K562 (cell line): ENCODE data around the gene SLC29A3. TPM values are rescaled to one million over a fixed set of nuclear protein-coding genes. Genes with fewer than 3 reads are reported as not detected.

Experiments
- CREBBP ChIP-seq: IDR thresholded peaks from one replicate; pipeline ENCODE4 v1.6.1; 2012; ENCODE audit warnings: low read depth, mild to moderate bottlenecking, control low read depth, inconsistent platforms, low read length
- DDX20 ChIP-seq: fragments of 450-650 bp; IDR thresholded peaks from 2 replicates; pipeline ENCODE4 v1.6.1; 2016; ENCODE audit warnings: missing genetic modification characterization, low read depth, mild to moderate bottlenecking, missing compliant biosample characterization, moderate library complexity
- FUS ChIP-seq: fragments of 200-400 bp; formaldehyde crosslinking; optimal IDR thresholded peaks from 2 replicates; pipeline ENCODE3; 2017; ENCODE audit warnings: low read depth, low read length
- GATA2 ChIP-seq: sonication (generic); formaldehyde crosslinking; IDR thresholded peaks from 2 replicates; pipeline ENCODE4 v1.4.0; 2020; ENCODE audit warnings: mild to moderate bottlenecking, missing genetic modification reagents
- HDAC2 ChIP-seq: fragments of 450-650 bp; IDR thresholded peaks from 2 replicates; pipeline ENCODE4 v1.6.1; 2016; ENCODE audit warnings: mild to moderate bottlenecking
- IRF2 ChIP-seq: sonication (generic); formaldehyde crosslinking; IDR thresholded peaks from 2 replicates; pipeline ENCODE4 v1.8.1; 2022; ENCODE audit warnings: mild to moderate bottlenecking, missing genetic modification reagents
- JUN ChIP-seq, 2 experiments: sonication (generic) in 1 of 2; formaldehyde crosslinking in 1 of 2; IDR thresholded peaks; 2 replicates each; pipeline versions ENCODE4 v1.6.1 to v1.8.0; 2012 to 2022; ENCODE audit warnings: borderline replicate concordance in 2 of 2, mild to moderate bottlenecking in 2 of 2, improper control_type of control experiment in 1 of 2, low read depth in 1 of 2, low read length in 1 of 2, missing genetic modification reagents in 1 of 2
- MCM5 ChIP-seq: fragments of 450-650 bp; IDR thresholded peaks from 2 replicates; pipeline ENCODE4 v1.6.1; 2016; ENCODE audit warnings: low read depth
- MEIS2 ChIP-seq: fragments of 450-650 bp; IDR thresholded peaks from 2 replicates; pipeline ENCODE4 v1.6.1; 2014; ENCODE audit warnings: mild to moderate bottlenecking; ENCODE audit not compliant: partially characterized antibody
- PCBP2 ChIP-seq: fragments of 200-400 bp; formaldehyde crosslinking; IDR thresholded peaks from 2 replicates; pipeline ENCODE4 v1.6.1; 2018; ENCODE audit warnings: low read length, low read depth, mild to moderate bottlenecking, moderate library complexity; ENCODE audit not compliant: poor library complexity, severe bottlenecking
- POLR2B ChIP-seq: fragments of 450-650 bp; IDR thresholded peaks from 2 replicates; pipeline ENCODE4 v1.6.1; 2018; ENCODE audit warnings: low read depth; ENCODE audit not compliant: partially characterized antibody
- POLR2G ChIP-seq: fragments of 200-400 bp; formaldehyde crosslinking; IDR thresholded peaks from 2 replicates; pipeline ENCODE4 v1.6.1; 2017; ENCODE audit warnings: low read depth, mild to moderate bottlenecking, antibody characterized with exemption, low read length, moderate library complexity
- RB1 ChIP-seq: fragments of 450-650 bp; IDR thresholded peaks from 2 replicates; pipeline ENCODE4 v1.6.1; 2017; ENCODE audit warnings: low read depth, mild to moderate bottlenecking
- SIN3B ChIP-seq: fragments of 450-650 bp; IDR thresholded peaks from 2 replicates; pipeline ENCODE4 v1.6.1; 2017; ENCODE audit warnings: low read depth, mild to moderate bottlenecking, moderate library complexity
- SRF ChIP-seq, 2 experiments: fragments of 250-450, 450-650 bp in 1 of 2; sonication (Bioruptor Pico) in 1 of 2; sonication (generic) in 1 of 2; formaldehyde crosslinking; IDR thresholded peaks; 2 replicates each; pipeline versions ENCODE4 v1.5.0 to v1.5.1; 2020 to 2022; ENCODE audit warnings: mild to moderate bottlenecking in 1 of 2, missing genetic modification reagents in 1 of 2
- U2AF2 ChIP-seq: fragments of 200-400 bp; formaldehyde crosslinking; optimal IDR thresholded peaks from 2 replicates; pipeline ENCODE3; 2017; ENCODE audit warnings: low read depth, mild to moderate bottlenecking, low read length
- ZBTB1 ChIP-seq: sonication (generic); formaldehyde crosslinking; IDR thresholded peaks from 2 replicates; pipeline ENCODE4 v1.8.1; 2023; ENCODE audit warnings: missing genetic modification reagents, low read depth, mild to moderate bottlenecking, borderline replicate concordance
- ZNF75A ChIP-seq: fragments of 450-650 bp; formaldehyde crosslinking; IDR thresholded peaks from 2 replicates; pipeline ENCODE4 v1.4.0; 2020; ENCODE audit warnings: mild to moderate bottlenecking
- ZSCAN29 ChIP-seq: fragments of 450-650 bp; IDR thresholded peaks from 2 replicates; pipeline ENCODE4 v1.6.1; 2017
- polyA plus RNA-seq, 8 experiments: library from polyadenylated mRNA; depleted of rRNA in 4 of 8; stranded (reverse) in 5 of 8; unstranded in 3 of 8; fragments of >200 nt; fragmentation: Nextera tagmentation in 2 of 8; fragmentation: Illumina TruSeq in 1 of 8; extraction: Ambion mirVana in 2 of 8; extraction: Trizol in 1 of 8; gene quantifications; 2 replicates each; pipeline versions ENCODE4 v1.2.1 to v1.2.3, GENCODE V29; 2011 to 2014; ENCODE audit warnings: inconsistent platforms in 1 of 8, missing spikeins in 1 of 8
- total RNA-seq, 7 experiments: library from RNA; depleted of rRNA in 6 of 7; stranded (reverse); fragments of >200 nt in 6 of 7; fragmentation: Illumina TruSeq in 2 of 7; extraction: Trizol in 2 of 7; gene quantifications; 2 replicates each; pipeline versions ENCODE4 v1.2.1 to v1.2.3, GENCODE V29; 2011 to 2021; ENCODE audit warnings: low replicate concordance in 1 of 7
- TF ChIP-seq, protein P1 (sequence below): fragments of 450-650 bp; IDR thresholded peaks from 2 replicates; pipeline ENCODE4 v1.6.1; 2018; ENCODE audit not compliant: partially characterized antibody
- TF ChIP-seq, protein P2 (sequence below): fragments of 200-800 bp; sonication (Bioruptor generic); IDR thresholded peaks from 2 replicates; pipeline ENCODE4 v1.6.1; 2017; ENCODE audit warnings: missing genetic modification characterization, missing compliant biosample characterization
- TF ChIP-seq, protein P3 (sequence below): sonication (generic); formaldehyde crosslinking; IDR thresholded peaks from 2 replicates; pipeline ENCODE4 v1.8.0; 2022; ENCODE audit warnings: mild to moderate bottlenecking, low read depth, missing genetic modification reagents

The SLC29A3 gene
- total and polyA plus RNA-seq, 9 of the 15 experiments (the other 6 are each of a cell fraction or from before 2014, with no cell fraction given): 2.1 to 10.7 (median 4.6) TPM

DNA sequence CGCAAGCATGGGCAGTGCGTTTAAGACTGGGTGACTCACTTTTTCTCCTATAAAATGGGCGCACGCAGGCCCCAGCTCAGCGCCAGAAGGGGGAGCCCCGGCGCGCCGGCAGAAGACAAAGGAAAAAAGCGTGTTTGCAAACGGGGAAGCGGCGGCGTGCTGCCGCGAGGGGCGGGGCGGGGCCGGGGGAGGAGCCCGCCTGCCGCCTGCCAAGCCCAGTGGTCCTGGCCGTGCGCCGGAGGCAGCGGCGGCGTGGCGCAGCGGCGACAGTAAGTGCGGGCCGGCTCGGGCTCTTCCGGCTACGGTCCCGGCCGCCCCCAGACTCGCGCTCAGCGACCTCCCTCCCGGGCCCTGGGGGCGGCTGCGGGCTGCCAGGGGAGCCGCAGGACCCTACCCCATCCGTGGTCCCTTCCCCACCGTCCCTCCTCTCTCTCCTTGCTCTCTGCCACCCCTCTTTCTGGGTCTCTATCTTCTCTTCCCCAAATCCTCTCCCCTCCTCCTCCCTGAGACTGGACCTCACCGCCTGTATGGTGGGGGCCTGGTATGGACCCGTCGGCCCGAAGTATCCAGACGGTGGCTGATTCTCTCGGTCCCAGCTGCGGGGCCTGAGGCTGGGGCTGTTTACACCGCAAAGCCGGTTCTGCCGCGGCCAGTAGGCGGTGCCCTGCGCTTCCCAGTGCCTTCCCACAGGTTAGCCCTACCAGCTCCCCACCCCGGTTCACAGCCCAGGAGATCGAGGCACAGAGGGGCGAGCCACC is at the start of gene SLC29A3 (continued):
- TF ChIP-seq, protein P1, sequence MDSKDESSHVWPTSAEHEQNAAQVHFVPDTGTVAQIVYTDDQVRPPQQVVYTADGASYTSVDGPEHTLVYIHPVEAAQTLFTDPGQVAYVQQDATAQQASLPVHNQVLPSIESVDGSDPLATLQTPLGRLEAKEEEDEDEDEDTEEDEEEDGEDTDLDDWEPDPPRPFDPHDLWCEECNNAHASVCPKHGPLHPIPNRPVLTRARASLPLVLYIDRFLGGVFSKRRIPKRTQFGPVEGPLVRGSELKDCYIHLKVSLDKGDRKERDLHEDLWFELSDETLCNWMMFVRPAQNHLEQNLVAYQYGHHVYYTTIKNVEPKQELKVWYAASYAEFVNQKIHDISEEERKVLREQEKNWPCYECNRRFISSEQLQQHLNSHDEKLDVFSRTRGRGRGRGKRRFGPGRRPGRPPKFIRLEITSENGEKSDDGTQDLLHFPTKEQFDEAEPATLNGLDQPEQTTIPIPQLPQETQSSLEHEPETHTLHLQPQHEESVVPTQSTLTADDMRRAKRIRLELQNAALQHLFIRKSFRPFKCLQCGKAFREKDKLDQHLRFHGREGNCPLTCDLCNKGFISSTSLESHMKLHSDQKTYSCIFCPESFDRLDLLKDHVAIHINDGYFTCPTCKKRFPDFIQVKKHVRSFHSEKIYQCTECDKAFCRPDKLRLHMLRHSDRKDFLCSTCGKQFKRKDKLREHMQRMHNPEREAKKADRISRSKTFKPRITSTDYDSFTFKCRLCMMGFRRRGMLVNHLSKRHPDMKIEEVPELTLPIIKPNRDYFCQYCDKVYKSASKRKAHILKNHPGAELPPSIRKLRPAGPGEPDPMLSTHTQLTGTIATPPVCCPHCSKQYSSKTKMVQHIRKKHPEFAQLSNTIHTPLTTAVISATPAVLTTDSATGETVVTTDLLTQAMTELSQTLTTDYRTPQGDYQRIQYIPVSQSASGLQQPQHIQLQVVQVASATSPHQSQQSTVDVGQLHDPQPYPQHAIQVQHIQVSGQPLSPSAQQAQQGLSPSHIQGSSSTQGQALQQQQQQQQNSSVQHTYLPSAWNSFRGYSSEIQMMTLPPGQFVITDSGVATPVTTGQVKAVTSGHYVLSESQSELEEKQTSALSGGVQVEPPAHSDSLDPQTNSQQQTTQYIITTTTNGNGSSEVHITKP: peak; percentile 43
- TF ChIP-seq JUN (IDR thresholded peaks at IDR 0.05; ENCODE audit: borderline replicate concordance, low read depth, low read length) (0 out of 2 replicates have a peak, but pooled peaks have one; percentile 31), JUN (CRISPR knock-in tag; IDR thresholded peaks at IDR 0.05; ENCODE audit: borderline replicate concordance) (0 out of 2 replicates have a peak, but pooled peaks have one; percentile 30), POLR2B (peak; percentile 46), FUS (peak; percentile 38), HDAC2 (peak; percentile 99; the same call in 1 of the 2 replicates), GATA2 (CRISPR knock-in tag) (no peak), CREBBP (no peak), U2AF2 (no peak), PCBP2 (no peak), POLR2G (peak; percentile 91), SIN3B (peak; percentile 44; the same call in 1 of the 2 replicates), IRF2 (no peak), ZBTB1 (peak; percentile 70), ZSCAN29 (peak; percentile 27; the same call in 1 of the 2 replicates), DDX20 (tag) (no peak), ZNF75A (CRISPR knock-in tag) (no peak), MCM5 (no peak), SRF (CRISPR knock-in tag; IDR thresholded peaks at IDR 0.05) (0 out of 4 replicates have a peak, but pooled peaks of 1 of the 2 experiments have one; percentile 19), MEIS2 (no peak), RB1 (peak; percentile 71; the same call in 1 of the 2 replicates)
- TF ChIP-seq, protein P2, sequence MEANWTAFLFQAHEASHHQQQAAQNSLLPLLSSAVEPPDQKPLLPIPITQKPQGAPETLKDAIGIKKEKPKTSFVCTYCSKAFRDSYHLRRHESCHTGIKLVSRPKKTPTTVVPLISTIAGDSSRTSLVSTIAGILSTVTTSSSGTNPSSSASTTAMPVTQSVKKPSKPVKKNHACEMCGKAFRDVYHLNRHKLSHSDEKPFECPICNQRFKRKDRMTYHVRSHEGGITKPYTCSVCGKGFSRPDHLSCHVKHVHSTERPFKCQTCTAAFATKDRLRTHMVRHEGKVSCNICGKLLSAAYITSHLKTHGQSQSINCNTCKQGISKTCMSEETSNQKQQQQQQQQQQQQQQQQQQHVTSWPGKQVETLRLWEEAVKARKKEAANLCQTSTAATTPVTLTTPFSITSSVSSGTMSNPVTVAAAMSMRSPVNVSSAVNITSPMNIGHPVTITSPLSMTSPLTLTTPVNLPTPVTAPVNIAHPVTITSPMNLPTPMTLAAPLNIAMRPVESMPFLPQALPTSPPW (CRISPR knock-in tag): peak; percentile 90
- TF ChIP-seq, protein P3, sequence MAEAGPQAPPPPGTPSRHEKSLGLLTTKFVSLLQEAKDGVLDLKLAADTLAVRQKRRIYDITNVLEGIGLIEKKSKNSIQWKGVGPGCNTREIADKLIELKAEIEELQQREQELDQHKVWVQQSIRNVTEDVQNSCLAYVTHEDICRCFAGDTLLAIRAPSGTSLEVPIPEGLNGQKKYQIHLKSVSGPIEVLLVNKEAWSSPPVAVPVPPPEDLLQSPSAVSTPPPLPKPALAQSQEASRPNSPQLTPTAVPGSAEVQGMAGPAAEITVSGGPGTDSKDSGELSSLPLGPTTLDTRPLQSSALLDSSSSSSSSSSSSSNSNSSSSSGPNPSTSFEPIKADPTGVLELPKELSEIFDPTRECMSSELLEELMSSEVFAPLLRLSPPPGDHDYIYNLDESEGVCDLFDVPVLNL (CRISPR knock-in tag): no peak
